HL-60 (cell line): ENCODE results near the gene OR4D10.

ENCODE experiments used
- CTCF ChIP-seq: IDR thresholded peaks from one replicate; pipeline ENCODE4 v1.5.1; 2011; ENCODE audit warnings: low read length, control low read depth, inconsistent platforms; ENCODE audit not compliant: insufficient read depth
- POLR2AphosphoS5 ChIP-seq: IDR thresholded peaks from 2 replicates; pipeline ENCODE4 v1.6.1; 2012; ENCODE audit warnings: low read depth

- TF ChIP-seq POLR2AphosphoS5 (no peak), CTCF (no peak)
Observed at GRCh38 chr11:59479906-59480305, 6.8 kb downstream of the OR4D10 start.
